GM21576 (cell line): ENCODE data around the gene POU2F2.
"Not testable (repeated sequence)": the region's sequence is repeated elsewhere in the genome, so short reads cannot be mapped to it uniquely, and the experiment has no call there.

Experiments used
- ATAC-seq: cut with Tn5 transposase; IDR thresholded peaks from one replicate; pipeline ENCODE4 v1.9.1; 2021; ENCODE audit warnings: mild to moderate bottlenecking, moderate library complexity; ENCODE audit not compliant: unreplicated experiment

The POU2F2 gene

DNA sequence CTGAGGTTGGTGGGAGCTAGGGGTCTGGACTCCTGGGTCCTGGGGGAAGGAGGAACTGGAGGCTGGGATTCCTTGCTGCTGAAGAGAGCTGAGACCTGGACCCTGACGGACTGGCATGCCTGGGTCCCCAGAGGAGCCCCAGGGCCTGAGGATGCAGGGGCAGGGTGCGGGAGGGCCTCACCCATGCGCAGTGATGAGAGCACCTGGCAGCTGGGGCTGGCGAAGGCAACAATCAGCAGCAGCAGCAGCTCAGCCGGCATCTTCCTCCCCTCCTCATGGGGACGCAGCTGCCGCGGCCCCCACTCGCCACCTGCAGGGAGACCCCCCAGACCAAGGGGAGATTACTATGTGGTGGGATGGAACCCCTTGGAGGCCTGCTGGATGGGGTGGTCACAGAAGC lies 66.7 kb downstream of the POU2F2 start:
- ATAC-seq, result no peak

DNA sequence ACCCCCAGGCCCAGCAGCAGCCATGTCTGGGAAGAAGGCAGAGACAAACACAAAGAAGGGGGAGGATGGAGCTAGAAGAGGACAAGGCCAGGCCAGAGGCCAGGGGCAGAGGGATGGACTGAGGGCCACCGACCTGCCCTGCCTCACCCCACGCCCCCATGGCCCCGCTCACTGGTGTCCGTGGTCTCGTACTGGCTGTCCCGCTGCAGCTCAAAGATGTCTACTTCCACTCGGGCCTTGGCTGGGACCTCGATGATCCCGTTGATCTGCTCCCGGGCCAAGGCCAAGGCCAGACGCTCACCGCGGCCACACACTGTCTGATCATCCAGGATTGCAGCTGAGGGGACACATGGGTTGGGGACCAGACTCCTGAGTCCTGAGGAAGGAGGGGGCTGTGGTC lies 67.2 kb downstream of the POU2F2 start:
- no peak for ATAC-seq

DNA sequence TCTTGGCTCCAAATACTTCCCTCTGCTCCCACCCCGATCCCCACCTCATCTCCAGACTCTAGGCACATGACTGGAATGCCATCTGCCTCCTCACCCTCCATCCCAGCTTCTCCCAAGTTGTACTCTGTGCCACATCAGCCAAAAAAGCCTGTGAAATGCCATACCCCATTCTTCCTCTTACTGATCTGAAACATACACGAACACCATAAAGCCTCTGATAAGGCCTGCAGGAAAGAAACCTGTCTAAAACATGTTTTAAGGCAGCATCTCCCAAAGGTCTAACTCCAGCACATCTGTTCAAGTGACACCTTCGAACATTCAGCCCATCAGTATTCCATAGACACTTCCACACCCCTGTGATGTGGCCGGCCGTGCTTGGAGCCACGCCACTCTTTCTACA lies 67.8 kb downstream of the POU2F2 start:
- no peak for ATAC-seq

DNA sequence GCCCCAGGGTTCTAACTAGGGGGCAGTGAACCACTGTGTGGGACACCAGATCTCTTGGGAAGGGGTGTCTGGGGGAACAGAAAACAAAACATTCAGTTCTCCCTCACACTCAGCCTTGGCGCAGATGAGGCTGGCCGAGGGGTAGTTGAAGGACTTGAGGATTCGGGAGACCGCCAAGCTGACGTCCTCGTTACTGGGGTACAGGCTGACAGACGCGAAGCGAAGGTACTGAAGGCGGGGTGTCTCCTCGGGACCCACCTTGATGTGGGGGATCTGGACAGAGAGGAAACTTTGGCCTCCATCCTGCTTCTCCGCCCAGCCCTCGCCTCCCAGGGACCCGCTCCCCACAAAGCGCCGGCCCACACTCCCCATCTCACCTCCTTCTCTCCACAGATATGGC lies 69.9 kb downstream of the POU2F2 start:
- ATAC-seq, result no peak

DNA sequence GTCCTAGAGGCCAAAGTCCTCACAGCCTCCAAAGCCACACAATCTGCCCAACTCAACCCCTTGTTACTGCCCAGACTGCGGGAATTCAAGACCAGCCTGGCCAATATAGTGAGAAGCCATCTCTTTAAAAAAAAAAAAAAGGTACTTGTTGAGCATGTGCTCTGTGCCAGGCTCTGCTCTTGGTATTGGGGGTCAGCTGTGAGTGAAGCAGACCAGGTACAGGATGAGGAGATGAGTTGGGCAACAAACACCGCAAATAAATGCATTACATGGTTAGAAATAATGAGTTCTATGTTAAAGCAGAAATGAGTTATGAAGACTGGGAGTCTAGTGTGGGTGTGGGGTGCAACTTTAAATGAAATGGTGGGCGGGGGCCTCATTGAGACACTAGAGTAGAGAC lies 72.1 kb downstream of the POU2F2 start:
- ATAC-seq, result no peak

DNA sequence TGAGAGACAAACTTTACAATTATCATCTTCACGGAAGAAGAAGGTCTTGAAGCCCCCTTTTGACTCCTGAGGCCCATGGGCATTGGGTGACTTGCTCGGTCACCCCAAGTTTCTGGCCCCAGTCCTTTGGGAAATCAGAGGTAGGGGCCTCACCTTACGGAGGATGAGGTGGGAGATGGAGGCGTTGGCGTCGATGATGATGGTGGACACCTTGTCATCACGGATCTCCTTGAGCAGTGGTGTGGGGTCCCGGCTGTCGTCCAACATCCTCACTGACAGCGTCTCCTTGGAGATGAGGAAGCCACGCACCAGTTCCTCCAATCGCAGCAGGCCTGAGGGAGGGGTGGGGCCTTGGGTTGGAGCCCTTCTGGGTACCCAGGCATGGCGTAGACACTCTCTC lies 73.0 kb downstream of the POU2F2 start:
- no peak for ATAC-seq

DNA sequence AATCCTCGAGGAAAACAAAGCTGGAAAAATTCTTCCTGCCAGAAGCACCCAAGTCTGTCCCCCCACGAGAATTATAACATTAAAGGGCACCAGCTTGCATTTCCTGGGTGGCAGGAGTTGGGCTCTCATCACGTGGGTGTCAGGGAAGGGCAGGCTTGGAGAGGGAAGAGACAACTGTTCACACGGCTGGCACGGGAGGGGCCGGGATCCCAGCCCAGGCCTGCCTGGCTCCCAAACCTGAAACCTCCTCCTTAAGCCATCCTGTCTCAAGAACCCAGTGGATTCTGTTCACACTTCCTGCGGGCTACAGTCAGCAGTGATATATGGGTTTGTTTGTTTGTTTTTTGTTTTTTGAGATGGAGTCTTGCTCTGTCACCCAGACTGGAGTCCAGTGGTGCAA lies 74.4 kb downstream of the POU2F2 start:
- no peak for ATAC-seq

DNA sequence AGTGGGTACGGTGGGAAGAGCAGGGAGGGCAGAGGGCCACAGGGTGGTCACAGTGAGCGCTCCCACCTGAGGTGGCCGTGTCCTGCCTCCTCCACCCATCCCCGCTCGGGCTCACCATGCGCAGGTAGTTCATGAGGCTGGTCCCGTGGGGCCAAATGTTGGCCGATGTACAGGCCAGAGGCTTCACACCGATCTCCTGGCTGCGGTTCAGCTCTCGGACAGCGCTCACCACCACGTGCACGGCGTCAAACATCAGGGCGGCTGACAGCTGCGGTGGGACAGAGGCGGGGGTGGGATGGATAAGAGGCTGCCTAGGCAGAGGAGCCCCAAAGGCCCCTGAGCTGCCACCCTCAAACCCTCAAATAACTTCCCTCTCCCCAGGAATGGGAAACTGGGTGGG lies 78.0 kb downstream of the POU2F2 start:
- no peak for ATAC-seq

DNA sequence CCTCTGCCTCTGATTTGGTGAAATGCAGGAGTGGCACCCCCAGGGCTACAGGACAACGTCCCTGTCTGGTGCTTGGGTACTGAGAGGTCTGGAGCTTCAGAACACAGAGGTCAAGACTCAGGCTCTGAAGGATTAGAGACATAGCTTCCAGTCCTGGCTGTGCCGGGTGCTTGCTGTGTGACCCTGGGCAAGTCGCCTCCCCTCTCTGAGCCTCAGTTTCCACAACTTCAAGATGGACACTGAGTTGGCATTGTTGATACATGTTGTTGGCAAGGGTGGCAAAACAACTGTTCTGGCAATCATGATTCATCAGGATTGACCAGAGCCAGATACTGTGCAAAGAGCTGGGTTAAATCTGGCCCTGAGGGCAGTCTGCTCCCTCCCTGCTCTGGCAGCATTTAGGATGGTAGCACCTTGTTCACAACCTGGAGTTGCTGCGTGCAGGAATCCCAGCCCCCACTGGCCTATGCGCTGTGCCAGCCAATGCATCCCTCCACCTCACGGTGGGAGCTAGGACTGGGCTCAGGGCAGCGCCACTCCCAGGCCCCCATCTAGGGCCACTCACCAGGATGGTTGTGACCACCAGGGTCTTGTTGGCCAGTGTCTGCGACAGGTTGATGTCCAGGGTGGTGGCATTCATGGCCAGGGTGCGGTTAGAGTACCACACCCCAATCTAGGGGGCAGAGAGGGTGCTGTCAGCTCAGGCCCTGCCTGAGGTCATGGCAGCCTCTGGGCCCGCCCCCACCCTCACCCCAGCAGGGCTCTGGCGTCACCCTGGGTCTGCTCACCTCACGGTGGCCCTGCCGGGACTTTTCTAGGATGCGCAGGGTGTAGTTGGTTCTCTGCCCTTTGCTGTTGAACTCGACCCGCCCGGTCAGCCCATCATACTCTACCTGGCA lies 79.0 kb downstream of the POU2F2 start:
- ATAC-seq, result no peak

DNA sequence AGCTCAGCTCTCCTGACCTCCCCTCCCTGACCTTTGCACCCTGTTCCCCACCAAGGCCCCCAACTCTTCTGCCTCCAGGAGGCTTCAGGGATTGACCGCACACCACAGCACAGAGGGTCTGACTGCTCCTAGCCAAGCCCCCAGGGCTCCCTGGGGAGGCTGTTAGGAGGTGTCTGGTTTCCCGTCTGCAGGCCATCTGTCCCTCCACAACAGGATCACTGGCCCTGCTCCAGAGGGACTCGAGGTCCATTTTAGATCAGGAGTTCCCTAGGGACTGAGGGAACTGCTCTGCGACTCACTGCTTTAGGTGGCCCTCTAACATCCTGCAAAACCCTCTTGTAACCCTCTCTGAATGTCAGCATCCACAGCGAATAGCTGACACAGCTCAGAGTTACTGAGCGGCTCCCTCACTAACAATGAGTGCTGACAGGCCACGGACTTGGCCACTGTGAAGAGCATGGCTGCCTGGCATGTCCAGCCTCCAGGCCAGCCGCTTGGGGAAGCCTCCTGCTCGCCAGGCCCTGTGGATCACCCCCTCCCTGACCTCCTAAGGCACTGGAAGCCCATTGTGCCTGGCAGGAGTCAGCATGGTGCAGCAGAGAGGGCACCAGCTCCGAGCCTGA lies 79.9 kb downstream of the POU2F2 start:
- ATAC-seq, result no peak

DNA sequence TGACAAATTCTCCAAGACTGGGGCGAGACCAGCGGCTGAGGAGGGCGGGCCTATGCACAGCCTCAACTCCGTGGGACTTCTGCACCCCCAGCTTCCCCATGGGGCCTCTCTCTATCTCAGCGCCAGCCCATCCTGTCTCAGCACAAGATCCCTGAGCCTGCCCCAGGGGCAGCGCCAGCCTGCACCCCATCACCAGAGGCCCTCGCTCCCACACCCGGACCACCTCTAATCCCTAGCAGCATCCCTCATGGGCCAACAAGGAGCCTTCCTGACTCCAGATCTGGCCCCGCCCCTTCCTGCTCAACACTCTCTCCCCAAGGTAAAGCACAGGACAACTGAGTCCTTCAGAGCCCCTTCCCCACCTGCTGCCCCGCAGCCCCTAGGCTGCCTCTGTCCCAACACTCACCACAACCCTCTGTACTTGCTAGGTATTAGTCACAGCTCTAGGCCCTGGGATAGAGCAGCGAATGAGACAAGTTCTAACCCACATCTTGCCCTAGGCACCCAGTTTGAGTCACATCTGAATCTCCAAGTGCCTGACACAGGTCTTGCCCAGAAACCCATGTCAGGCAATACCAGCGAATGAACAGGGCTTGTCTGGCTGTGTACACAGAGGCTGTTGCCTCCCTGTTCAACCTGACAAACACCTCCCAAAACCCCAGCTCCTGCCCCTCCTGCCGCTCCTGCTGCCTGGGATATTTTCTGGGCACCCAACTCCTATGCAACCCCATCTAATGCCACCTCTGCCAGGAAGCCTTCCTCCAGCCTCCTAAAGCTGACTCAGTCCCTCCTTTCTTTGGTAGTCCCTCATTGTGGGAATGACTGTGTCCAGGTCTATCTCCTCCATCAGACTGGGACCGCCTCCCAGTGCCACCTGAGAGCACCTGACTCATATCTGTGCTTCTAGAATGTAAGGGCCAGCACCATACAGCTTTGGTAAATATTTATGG lies 80.8 kb downstream of the POU2F2 start:
- no peak for ATAC-seq

DNA sequence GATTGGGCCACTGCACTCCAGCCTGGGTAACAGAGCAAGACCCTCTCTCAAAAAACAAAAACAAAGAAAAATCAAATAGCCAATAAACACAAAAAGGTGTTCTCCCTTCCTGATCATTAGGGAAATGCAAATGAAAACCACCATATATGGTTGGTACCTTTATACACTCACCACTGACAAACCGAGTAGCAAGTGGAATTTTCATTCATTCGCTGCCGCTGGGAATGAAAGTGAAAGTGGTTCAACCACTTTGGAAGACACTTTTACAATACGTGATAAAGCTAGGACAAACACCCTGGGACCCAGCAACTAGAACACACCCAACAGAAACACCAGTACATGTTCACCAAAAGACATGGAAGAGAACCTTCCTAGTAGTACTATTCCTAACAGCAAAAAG lies 83.3 kb downstream of the POU2F2 start:
- ATAC-seq, result no peak

DNA sequence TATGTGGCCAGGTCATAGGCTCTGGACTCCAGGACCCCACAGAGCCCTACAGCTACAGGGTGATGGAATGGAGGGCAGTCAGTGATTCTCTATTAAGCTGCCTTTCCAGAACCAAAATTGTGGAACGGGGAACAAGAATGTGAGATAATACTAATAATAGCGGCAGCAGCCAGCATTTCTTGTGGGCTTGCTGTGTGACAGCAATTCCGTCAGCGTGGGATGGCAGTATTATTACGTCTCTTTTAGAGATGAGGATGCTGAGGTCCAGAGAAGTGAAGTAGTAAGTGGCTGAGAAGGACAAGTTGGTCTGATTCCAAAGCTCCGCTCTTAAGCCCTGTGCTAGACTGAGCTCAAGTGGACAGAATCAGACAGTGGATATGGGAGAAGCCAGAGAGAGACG lies 86.7 kb downstream of the POU2F2 start:
- ATAC-seq, result no peak

DNA sequence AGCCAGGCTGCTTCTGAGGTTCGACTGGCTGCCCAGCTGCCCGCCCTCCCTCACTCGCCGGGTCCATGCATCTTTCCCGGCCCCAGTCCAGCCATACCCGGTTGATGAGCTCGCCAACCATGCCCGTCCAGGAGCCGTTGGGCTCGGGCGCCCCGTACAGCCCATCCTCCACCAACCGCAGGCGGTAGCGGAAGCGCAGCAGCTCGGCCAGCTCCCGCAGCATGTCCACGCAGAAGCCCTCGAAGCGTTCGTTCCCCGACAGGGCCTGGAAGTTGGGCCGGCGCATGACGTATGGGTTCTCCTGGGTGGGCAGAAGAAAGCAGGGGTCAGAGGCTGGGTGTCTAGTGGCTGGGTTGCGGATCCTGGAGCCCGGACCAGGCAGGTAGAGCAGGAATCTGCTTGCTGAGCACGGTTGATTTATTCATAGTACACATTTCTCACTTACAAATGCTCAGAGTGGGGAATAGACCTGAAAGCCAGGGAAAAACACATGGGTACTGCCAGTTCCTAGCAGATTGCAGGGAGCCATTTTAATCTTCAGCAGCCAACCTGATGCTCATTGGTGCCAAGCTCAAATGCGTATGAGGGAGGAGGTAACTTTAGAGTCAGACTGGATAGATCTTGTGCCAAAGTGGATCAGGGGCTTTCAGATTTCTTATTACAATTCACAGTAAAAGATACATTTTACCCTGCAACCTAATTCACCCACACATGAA lies 89.6 kb downstream of the POU2F2 start:
- ATAC-seq, result no peak

DNA sequence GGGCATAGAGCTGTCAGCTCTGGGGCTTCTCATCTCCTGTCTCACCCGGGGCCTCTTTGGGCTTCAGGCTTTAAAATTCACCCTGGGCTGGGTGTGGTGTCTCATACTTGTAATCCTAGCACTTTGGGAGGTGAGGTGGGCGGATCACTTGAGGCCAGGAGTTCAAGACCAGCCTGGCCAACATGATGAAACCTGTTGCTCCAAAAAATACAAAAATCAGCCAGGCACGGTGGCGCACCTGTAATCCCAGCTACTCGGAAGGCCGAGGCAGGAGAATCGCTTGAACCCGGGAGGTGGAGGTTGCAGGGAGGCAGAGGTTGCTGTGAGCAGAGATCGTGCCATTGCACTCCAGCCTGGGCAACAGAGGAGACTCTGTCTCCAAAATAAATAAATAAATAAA lies 91.8 kb downstream of the POU2F2 start:
- not testable (repeated sequence) for ATAC-seq

DNA sequence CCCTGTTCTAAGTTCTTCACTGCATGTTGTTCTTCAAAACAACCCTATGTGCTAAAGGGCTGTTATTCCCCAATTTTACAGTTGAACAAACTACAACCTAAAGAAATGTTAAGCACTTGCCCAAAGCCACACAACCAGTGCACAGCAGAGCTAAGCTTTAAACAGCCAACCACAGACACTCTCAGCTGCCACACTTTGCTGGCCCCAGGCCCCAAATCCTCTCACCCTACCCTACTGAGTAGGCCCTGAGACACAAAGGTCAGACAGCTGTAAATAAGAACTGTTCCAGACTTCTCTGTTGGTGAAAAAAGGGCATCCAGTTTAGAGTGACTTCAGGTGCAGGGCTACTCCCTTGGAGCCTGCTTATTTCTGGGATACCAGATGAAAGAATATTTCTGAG lies 92.2 kb downstream of the POU2F2 start:
- no peak for ATAC-seq

DNA sequence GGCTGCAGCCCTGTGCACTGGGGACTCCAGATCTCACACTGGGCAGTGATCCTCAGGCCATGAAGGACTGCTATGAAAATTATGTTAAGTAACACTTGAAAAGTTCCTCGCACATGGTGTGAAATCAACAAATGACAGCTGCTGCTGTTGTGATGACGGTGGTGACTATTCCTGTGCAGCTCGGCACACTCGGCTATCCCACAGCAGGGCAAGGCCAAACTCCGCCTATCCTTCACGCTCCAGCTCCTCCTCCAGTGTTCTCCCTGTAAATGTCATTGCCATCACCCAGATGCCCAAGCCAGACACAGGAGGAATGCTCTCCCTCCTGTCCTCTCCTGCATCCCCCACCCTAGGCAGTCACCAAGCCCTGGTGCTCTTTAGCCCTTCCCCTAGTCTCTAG lies 93.6 kb downstream of the POU2F2 start:
- no peak for ATAC-seq

DNA sequence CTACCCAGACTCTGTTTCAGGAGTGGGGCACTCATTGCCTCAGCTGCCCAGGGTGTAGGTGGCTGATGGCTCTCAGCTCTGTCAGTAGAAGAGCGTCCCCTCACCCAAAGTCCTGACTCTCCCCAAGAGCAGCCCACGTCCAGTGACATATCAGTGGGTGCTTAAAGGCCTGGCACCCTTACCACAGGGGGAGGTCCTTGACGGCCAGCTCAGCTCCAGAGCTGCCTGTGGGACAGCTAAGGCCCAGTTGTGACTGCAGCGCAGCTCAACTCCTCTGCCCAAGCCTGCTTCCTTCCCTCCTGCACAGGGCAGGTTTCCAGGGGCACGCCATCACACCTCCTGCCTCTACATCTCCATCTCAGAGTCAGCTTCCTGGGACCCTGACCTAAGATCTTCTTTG lies 94.6 kb downstream of the POU2F2 start:
- no peak for ATAC-seq
